Spleen (tissue), 7 donors: ENCODE data around the gene GYS1.
A peak's percentile ranks its signal among the peaks of the same experiment; 100 is the strongest.

Source experiments
- POLR2A ChIP-seq, 3 donors: fragments of 450-650 bp; IDR thresholded peaks; one replicate each; pipeline ENCODE4 v1.5.1; 2017; ENCODE audit warnings: antibody characterized with exemption in 3 of 3, mild to moderate bottlenecking in 1 of 3
- POLR2AphosphoS5 ChIP-seq, 3 donors: sonication (generic); formaldehyde crosslinking; IDR thresholded peaks; one replicate each; pipeline ENCODE4 v1.5.1; 2017; ENCODE audit warnings: antibody characterized with exemption in 3 of 3
- TF ChIP-seq, protein P1 (sequence below), 11 experiments: fragments of 200-600 bp in 7 of 11; fragments of 450-650 bp in 4 of 11; sonication (generic) in 4 of 11; IDR thresholded peaks in 8 of 11; conservative IDR thresholded peaks in 3 of 11; 1 replicate in 7 of 11; 2 replicates in 4 of 11; pipeline versions ENCODE4 v1.4.0 to v1.8.0; 2016 to 2021; ENCODE audit warnings: antibody characterized with exemption in 11 of 11, inconsistent platforms in 4 of 11, mild to moderate bottlenecking in 1 of 11
- donor health status: DM: no; HTN: no; CAD: no; lungs with moderate emphysema.
- donor health status: DM: no; HTN: no; CAD: no.
- donor health status: DM: no; HTN: no; CAD: no.

DNA sequence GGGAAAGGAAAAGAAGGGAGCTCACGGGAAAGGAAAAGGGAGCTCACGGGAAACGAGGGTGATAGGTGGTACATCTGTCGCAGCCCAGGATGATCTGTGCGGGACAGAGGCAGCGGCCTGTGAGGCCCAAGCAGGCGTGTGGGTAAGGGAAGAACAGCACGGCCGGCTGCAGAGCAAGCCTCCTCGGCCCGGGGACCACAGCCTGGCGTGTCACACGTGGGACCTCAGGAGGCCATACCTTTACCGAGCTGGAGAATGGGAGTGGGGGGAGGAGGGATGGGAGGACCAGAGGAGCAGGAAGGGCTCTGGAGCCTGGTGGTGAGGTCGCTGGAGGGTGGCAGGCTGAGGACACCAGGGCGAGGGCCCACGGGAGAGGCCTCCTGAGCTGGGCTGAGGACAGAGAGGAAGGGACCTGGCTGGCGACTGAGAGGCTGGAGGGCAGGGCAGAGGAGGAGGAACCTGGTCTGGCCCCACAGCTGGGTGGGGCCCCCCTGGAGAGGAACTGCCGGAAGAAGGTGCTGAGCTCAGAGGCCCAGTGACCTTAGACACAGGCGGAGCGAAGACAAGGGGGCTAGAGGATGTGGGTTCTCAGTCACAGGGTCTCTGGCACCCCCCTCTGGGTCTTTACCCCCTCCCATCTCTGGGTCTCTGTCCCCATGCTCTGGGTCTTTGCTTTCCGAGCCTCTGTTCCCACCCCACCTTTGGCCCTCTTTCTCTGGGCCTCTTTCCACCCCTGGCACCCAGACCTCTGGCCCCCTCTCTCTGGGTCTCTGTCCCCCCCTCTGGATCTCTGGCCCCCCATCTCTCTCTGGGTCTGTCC lies 30.9 kb downstream of the GYS1 start:
- TF ChIP-seq, protein P1, sequence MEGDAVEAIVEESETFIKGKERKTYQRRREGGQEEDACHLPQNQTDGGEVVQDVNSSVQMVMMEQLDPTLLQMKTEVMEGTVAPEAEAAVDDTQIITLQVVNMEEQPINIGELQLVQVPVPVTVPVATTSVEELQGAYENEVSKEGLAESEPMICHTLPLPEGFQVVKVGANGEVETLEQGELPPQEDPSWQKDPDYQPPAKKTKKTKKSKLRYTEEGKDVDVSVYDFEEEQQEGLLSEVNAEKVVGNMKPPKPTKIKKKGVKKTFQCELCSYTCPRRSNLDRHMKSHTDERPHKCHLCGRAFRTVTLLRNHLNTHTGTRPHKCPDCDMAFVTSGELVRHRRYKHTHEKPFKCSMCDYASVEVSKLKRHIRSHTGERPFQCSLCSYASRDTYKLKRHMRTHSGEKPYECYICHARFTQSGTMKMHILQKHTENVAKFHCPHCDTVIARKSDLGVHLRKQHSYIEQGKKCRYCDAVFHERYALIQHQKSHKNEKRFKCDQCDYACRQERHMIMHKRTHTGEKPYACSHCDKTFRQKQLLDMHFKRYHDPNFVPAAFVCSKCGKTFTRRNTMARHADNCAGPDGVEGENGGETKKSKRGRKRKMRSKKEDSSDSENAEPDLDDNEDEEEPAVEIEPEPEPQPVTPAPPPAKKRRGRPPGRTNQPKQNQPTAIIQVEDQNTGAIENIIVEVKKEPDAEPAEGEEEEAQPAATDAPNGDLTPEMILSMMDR (IDR thresholded peaks at IDR 0.05 in 8 of 11, conservative IDR thresholded peaks at IDR 0.05 in 3 of 11), result no peak
- peak in 2 of 3 donors; percentile 53 to 61 for TF ChIP-seq POLR2A (IDR thresholded peaks at IDR 0.05)
- TF ChIP-seq POLR2AphosphoS5 (IDR thresholded peaks at IDR 0.05), result peak; percentile 90 to 91 (median 91)
